Activated CD4-positive, CD25-positive, alpha-beta regulatory T cell treated with anti-CD3 and anti-CD28 coated beads, Interleukin-2, amount 50 U/mL, for 16 hours (primary cell): ENCODE results near the gene METAP2.
"Not testable (repeated sequence)": the region's sequence is repeated elsewhere in the genome, so short reads cannot be mapped to it uniquely, and the experiment has no call there.

Experiments
- DNase-seq: peaks from one replicate; pipeline ENCODE4 v3.0.0-alpha.2; 2020; ENCODE audit warnings: low read depth, low spot score

The METAP2 gene

DNA sequence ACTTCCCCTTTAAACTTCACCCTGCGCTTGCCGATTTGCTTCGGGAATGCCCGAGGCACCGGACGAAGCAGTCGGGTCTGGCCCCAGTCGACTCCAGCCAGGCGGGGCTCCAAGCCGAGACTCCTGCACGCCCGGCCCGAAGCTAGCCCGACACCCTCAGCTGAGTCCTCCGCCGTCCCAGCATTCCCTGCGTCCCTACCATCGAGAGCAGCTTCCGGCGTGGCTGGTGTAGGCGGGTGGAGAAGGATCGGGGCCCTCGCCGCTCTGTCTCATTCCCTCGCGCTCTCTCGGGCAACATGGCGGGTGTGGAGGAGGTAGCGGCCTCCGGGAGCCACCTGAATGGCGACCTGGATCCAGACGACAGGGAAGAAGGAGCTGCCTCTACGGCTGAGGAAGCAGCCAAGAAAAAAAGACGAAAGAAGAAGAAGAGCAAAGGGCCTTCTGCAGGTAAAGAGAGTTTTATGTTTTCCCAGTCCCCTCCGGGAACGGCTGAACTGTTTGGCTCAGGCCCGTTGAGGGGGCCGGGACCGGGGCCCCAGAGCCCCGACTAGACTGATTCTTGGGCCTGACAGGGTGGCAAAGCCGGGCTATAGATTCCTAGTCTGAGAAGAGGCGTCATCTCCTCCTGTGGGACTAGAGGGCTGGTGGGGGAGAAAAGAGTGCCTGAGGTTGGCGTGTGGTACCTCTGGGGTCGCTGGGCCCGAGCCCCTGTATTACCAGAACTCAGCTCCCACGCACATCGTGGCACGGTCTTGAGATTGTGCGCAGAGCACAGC, at the start of gene METAP2:
Gene METAP2, plus strand, starts transcription at position 269 of the 776 bp plus-strand sequence. Its CDS starts 28 bp downstream, at position 297.
- DNase-seq, result peak; percentile 86

DNA sequence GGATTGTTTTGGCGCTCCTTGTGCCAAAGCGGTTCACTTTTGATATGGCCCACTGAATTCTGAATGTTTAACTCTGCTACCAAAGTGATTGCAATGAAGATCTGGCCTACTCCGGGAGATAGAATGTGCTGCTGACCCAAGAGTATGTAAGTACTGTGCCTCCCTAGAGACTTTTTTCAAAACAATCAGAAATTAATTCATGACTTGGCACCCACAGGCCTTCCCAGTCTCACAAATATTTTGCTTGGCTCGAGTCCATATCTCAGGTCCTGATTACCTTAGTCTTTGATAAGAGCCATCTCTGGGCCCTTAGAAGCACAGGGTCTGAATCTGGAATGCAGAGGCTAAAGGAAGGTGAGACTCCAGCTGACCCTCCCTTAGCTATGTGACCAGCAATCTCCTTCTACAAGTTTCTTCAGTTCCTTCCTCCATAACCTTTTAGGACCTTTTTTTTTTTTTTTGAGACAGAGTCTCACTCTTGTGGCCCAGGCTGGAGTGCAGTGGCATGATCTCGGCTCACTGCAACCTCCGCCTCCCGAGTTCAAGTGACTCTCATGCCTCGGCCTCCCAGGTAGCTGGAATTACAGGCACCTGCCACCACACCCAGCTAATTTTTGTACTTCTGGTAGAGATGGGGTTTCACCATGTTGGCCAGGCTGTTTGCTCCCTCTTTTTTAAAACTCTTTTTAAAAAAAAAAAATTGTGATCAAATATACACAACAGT, 49.5 kb upstream of the METAP2 start:
- no peak for DNase-seq

DNA sequence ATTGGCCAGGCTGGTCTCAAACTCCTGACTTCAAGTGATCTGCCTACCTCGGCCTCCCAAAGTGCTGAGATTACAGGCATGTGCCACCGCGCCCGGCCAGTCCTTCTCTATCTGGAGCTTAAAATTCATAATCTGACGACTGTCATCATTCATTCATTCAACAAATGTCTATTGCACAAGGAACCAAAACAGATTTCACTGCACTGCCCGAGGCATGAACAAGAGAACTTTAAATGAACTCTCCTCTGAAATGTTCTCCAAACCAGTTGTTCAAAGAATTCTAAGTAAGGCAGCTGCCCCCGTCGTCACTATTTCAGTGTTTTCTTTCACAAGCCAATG, 44.8 kb upstream of the METAP2 start:
- no peak for DNase-seq

DNA sequence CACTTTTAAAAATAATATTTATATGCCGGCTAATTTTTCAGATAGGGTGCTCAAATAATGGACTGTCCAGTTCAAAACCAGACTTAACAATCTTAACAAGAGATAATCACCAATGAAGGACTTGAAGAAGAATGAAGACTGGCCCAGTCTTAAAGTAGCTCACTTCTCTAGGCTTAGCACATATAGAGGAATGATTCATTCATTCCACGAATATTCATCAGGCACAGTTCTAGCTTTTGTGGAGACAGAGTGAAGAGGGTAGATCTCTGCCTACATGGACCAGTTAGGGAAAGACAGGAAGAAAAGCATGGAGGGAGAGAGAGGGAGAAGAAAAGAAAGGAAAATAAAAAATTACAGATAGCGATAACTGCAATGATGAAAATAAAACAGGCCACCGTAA, 42.8 kb upstream of the METAP2 start:
- no peak for DNase-seq

DNA sequence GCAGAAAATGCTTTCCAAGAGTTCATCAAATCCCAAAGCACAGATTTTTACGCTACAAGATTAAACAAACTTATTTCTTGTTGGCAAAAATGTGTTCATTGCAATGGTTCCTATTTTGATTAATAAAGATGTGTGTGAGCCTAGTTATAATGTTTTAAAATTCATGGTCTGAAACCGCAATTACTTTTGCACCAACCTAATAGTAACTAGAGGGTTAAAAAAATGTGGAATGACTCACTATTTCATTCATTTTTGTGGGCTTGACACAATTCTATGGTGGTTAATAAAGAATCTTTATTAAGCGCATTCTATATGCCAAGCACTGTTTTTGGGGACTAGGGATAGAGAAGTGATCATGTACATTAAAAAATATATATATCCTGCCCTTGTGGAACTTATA, 38.6 kb upstream of the METAP2 start:
- no peak for DNase-seq

DNA sequence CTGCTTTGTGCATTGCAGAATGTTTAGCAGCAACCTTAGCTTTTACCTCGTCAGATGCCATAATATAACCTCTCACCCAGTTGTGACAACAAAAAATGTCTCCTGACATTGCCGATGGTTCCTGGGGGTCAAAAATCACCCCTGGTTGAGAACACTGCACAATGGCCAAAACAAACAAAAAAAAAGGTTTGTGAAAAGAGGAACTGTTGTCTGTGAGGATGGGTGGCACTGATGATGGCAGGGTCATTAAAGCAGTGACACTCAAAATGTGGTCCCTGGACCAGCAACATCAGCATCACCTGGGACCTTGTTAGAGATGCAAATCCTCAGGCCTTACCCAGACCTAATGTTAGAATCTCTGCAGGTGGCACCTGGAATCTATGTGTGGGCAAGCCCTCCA, 36.4 kb upstream of the METAP2 start:
- DNase-seq, result no peak

DNA sequence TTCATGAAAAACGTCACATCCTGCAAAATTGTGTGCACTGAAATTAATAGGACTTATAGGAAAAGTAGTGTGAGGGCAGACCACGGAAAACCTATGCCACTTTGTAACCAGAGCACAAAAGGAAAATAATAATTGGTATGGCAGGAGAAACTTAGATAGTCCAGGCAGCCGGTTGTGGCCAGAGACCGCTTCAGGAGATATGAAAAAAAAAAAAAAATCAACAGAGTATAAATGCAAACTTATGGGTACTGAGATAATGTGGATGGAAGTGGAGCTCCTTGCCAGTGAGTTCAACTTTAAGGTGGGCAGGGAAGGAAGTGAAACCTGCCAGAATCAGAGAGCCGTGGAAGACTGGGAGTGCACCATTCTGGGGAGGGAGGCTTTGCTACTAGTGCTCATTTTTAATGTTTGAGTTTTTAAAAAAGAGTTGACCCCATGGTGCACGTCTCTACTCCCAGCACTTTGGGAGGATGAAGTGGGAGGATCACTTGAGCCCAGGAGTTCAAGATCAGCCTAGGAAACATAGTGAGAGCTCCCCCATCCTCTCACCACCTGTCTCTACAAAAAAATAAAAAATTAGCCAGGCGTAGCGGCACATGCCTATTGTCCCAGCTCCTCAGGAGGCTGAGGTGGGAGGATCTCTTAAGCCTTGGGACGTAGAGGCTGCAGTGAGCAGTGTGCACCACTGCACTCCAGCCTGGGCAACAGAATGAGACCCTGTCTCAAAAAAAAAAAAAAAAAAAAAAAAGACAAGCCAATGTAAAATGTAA, 34.3 kb upstream of the METAP2 start:
- DNase-seq, result no peak

DNA sequence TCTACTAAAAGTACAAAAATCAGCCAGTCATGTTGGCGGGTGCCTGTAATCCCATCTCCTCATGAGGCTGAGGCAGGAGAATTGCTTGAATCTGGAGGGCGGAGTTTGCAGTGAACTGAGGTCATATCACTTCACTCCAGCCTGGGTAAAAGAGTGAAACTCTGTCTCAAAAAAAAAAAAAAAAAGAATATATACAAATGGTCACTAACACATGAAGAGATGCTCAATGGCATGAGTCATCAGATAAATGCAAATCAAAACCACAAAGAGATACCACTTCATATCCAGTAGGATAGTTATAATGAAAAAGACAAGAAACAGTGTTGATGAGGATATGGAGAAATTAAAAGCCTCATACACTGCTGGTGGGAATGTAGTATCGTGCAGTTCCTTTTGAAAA, 33.6 kb upstream of the METAP2 start:
- no peak for DNase-seq

DNA sequence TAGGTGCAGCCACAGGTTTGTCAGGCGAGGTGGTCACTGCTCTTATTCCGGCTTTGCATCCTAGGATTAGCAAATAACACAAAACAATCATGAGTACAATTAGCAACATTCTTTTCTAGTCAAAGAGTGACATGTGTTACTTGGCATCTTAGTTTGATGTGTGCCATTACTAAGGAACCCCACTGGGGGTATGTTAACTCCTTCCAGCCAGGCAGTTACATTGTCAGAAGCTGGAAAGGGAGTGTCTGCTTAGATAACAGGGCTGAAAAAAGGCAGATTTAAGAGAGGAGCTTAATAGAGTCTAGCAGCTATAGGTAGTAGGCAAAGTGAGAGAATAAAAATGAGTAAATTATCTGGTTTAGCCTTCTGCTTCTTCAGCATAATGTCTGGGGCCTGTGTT, 30.5 kb upstream of the METAP2 start:
- no peak for DNase-seq

DNA sequence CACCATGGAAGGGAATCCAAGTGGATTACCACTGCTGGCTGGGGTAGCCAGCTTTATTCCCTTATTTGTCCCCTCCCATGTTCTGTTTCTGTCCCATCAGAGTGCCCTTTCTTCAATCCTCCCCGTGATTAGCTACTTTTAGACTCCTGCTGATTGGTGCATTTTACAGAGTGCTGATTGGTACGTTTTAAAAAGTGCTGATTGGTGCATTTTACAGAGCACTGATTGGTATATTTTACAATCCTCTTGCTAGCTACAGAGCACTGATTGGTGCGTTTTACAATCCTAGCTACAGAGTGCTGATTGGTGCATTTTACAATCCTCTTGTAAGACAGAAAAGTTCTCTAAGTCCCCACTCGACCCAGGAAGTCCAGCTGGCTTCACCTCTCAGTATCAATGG, 28.9 kb upstream of the METAP2 start:
- DNase-seq, result not testable (repeated sequence)

DNA sequence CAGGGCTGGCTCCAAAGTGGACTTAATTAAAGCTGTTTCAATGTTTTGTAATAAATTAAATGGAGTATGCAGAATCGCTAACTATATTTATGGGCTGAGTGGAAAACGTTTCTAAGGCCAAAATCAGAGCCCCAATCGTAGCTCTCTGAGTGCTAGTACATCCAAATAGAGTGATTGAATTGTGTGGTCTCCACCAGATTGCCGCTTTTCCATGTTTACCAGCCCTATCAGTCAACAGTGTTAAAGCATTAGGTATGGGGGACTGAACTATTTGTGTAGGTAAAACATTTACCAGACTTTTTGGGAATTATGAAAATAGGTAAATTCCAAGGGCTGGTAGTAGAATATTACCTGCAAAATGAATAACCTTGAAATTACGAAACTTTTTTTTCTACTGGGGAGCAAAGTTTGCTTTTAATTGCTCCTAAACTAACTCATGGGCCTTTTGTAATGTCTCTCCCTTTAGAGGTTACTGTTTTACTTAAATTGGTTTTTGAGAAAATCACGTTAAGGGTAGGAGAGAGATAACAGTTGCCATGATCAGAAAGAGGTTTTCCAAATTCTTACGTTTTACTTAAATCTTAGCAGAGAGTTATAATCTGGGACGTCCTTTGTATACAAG, 28.0 kb upstream of the METAP2 start:
- DNase-seq, result no peak

DNA sequence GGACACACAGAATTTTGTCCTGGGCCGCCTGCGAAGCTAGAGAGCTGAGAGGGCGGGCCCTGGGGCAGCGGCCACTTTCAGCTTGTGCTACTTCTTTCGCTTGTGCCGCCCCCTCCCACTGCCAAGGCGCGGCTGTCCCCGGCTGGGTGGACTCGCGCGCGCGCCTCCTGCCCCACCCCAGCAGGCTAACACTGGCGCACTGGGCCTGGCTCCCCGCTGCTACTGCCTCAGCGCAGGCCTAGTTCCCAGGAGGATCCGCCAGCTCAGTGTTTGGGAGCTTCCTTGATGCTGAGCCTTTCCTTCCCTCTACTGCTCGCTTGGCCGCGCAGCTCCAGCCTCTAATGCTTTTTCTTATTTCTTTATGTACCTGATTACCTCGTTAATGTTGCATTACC, 27.4 kb upstream of the METAP2 start:
- DNase-seq, result no peak

DNA sequence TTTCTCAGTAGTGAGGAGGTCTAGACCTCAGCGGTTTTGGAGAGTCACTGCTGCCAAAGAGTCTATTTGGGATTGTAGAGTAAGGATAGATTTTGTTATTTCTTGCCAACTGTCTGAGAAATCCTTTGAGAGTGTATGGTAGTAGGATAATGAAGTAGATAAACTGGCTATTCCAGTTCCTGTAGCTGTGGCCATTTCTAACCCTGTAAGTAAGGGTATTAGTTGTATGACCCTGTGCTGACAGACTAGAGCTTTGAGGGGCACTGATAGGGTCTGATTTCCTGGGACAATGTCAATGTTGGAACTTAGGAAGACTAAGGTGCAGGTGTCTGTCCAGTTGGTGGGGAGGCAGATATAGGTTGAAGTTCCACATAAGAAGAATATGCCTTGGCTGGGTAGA, 24.3 kb upstream of the METAP2 start:
- DNase-seq, result not testable (repeated sequence)

DNA sequence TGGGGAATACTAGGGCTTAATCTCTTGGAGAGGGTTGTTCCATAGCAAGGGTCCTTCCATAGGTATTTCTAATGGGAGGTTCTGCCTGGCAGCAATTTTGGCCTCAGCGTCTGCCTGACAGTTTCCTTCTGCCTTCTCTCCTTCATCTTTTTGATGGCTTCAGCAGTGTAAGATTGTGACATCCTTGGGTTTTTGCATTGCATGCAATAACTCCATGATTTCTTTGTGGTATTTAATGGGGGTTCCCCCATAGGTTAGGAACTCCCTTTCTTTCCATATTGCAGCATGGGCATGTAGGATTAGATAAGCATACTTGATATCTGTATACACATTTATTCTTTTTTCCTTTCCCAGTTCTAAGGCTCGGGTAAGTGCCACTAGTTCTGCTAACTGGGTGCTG, 21.5 kb upstream of the METAP2 start:
- DNase-seq, result not testable (repeated sequence)

DNA sequence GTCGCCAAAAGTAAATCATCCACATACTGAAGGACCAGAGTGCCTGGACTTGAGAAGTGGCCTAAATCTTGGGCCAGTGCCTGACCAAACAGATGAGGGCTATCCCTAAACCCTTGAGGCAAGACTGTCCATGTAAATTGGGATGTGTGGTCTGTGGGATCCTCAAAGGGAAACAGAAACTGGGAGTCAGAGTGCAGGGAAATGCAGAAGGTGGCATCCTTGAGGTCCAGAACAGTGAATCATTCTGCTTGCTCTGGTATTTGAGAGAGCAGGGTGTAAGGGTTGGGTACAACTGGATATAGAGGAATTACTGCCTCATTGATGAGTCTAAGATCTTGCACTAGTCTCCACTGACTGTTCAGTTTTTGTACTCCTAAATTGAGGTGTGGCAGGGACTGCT, 20.1 kb upstream of the METAP2 start:
- not testable (repeated sequence) for DNase-seq

DNA sequence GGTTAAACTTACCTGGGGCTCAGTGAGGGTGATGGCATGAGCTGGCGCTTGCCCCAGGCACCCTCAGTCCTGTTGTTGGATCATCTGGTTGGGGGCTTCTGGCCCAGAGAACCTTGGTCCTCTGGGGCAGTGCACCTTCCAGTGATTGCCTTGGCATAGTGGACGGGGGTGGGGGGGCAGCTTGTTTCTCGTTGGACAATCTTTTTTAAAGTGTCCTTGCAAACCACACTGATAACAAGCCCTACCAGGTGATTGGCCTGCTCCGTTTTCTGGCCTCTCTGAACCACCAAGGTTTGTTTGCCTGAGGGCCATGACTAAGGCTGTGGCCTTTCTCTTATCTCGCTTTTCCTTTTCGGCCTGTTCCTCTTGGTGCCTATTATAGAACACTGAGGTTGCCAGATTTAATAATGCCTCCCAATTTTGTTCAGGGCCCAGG, 19.2 kb upstream of the METAP2 start:
- DNase-seq, result not testable (repeated sequence)

DNA sequence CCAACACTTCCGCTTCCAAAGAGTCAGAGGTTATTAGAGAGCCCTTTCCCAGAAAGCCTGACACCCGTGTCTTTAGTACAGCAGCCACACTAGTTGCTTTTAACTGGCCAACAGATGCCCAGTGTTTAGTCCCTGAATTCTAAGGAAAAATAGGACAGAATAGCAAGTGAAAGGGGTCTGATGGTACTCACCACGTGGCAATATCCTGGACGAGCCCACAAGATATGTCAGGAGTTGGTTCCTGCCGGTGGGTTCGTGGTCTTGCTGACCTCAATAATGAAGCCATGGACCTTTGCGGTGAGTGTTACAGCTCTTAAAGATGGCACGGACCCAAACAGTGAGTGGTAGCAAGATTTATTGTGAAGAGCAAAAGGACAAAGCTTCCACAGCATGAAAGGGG, 16.3 kb upstream of the METAP2 start:
- not testable (repeated sequence) for DNase-seq

DNA sequence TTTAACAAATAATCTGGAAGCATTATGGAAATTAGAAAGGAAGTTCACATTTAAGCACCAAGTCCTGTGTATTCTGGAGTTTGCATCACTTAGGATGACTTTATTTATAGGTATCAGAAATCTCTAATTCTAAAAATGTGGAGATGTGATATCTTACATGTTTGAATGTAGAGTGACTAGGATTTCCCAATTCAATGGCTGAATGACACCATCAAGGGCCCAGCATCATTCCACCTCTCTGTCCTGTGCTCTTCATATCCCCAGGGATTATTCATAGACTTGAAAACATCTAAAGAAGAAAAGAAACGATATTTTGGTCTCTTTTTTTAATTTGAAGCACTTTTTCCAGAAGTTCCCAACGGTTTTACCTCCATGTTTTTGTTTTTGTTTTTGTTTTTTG, 15.2 kb upstream of the METAP2 start:
- no peak for DNase-seq

DNA sequence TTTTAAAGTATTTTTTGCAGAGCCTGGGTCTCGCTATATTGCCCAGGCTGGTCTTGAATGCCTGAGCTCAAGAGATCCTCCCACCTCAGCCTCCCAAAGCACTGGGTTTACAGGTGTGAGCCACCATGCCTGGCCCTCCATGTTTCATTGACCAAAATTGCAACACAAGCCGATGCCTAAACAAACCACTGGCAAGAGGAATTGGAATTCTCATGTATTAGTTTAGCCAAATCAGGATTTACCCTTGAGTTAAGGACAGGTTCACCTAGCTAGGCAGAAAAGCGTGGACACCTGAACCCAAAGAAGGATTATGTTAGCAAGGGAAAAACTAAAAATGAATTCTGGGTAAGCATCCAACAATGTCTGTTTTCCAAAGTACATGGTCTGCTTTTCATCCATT, 14.6 kb upstream of the METAP2 start:
- no peak for DNase-seq

DNA sequence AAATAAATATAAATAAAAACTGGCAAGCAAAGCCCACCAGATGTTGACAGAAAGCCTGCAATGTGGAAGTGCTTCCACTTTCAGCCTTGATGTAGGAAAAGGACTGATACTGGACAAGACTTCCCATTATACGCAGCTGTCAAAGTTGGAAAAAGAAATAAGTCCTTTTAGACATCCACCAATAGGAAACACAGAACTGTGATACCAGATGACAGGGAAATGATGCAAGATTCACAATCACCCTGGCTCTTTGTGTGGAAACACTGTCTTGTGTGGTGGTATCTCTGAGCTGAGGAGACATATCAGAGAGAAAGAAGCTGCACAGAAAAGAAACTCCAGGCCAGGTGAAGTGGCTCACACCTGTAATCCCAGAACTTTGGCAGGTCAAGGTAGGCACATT, 13.8 kb upstream of the METAP2 start:
- DNase-seq, result no peak

DNA sequence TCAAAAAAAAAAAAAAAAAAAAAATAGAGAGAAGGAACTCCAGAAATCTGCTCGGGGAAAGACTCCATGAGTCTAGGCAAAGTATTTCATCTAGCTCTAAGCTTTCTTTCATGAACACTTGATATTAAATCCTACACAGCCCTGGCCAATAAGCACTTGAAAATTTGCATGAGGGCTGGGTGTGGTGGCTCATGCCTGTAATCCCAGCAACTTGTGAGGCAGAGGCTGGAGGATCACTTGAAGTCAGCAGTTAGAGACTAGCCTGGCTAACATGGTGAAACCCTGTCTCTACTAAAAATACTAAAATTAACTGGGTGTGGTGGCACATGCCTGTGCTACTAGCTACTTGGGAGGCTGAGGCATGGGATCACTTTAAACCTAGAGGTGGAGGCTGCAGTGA, 13.1 kb upstream of the METAP2 start:
- no peak for DNase-seq

DNA sequence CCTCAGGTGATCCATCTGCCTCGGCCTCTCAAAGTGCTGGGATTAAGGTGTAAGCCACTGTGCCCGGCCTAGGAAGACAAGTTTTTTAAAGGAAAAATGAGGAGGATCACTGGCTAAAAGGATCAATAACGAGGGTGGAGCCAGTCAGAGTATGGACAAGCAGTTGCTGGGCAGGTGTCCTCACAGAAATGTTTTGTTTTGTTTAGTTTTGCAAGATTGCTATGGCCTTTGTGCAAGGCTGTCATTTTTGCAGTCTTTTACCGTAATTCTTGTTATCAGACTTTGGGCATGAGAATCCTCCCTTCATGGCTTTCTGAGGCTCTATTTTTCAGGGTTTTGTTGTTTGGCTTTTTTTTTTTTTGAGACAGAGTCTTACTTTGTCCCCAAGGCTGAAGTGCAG, 11.9 kb upstream of the METAP2 start:
- DNase-seq, result no peak
